ENCODE data around the gene CAV3. TPM values are rescaled to one million over a fixed set of nuclear protein-coding genes. Genes with fewer than 3 reads are reported as not detected.
A peak's percentile ranks its signal among the peaks of the same experiment; 100 is the strongest.

Gene CAV3
- total RNA-seq, 1 experiment from 2014 or later: not detected

GRCh38 chr3:8727605-8728512 lies 5.7 kb upstream of the CAV3 start:
- POLR2A ChIA-PET: no interaction called here
- CTCF ChIA-PET: no interaction called here
- intact Hi-C loops (cut with micrococcal nuclease; ENCODE audit: unreplicated experiment): no loop called here
- H3K9me3 ChIP-seq: no peaks in the 10 kb centered on the region
- H3K4me1 ChIP-seq: no peaks in the 10 kb centered on the region
- Mint-ChIP-seq H3K4me1 (ENCODE audit: low read depth, unreplicated experiment) (no peaks in the 10 kb centered on the region), H3K9me3 (ENCODE audit: unreplicated experiment) (no peaks in the 10 kb centered on the region), H3K36me3 (ENCODE audit: insufficient read depth, unreplicated experiment) (no peaks in the 10 kb centered on the region), H3K4me3 (ENCODE audit: unreplicated experiment) (no peak overlapping the region), H3K27ac (ENCODE audit: unreplicated experiment) (no peak overlapping the region), H3K27me3 (ENCODE audit: insufficient read depth, unreplicated experiment) (no peaks in the 10 kb centered on the region)
- BruUV-seq (replicated peaks): no TSS peak
- no peaks in the 10 kb centered on the region for H3K36me3 ChIP-seq (ENCODE audit: control insufficient read depth, insufficient read depth, low read length)
- no peak for TF ChIP-seq CTCF (IDR thresholded peaks at IDR 0.05; ENCODE audit: insufficient read depth in 1 of 2, low read depth in 1 of 2, low read length in 1 of 2, severe bottlenecking in 1 of 2, unreplicated experiment in 1 of 2)
- no peak overlapping the region for H3K4me3 ChIP-seq (ENCODE audit: low read depth, low read length)
- DNase-seq: peak in 1 of 2 experiments; percentile 5
- no peaks in the 10 kb centered on the region for H3K27me3 ChIP-seq (replicated peaks; ENCODE audit: control insufficient read depth, insufficient read depth, low read length)

GRCh38 chr3:8729479-8729878 lies 4.1 kb upstream of the CAV3 start:
- DNase-seq: no peak
- CTCF ChIA-PET: no interaction called here

GRCh38 chr3:8730656-8731055 lies 2.9 kb upstream of the CAV3 start:
- DNase-seq: peak in 1 of 2 experiments; percentile 2
- Mint-ChIP-seq H3K9me3 (ENCODE audit: unreplicated experiment) (no peaks in the 10 kb centered on the region), H3K36me3 (ENCODE audit: insufficient read depth, unreplicated experiment) (no peaks in the 10 kb centered on the region), H3K4me1 (ENCODE audit: low read depth, unreplicated experiment) (no peaks in the 10 kb centered on the region), H3K27me3 (ENCODE audit: insufficient read depth, unreplicated experiment) (no peaks in the 10 kb centered on the region), H3K4me3 (ENCODE audit: unreplicated experiment) (no peak overlapping the region), H3K27ac (ENCODE audit: unreplicated experiment) (no peak overlapping the region)
- Histone ChIP-seq H3K27me3 (replicated peaks; ENCODE audit: control insufficient read depth, insufficient read depth, low read length) (no peaks in the 10 kb centered on the region), H3K9me3 (no peaks in the 10 kb centered on the region), H3K4me1 (no peaks in the 10 kb centered on the region), H3K36me3 (ENCODE audit: control insufficient read depth, insufficient read depth, low read length) (no peaks in the 10 kb centered on the region), H3K4me3 (ENCODE audit: low read depth, low read length) (no peak overlapping the region)
- POLR2A ChIA-PET: no interaction called here
- CTCF ChIA-PET: interaction anchor here (0.6 kb wide), 1 partner anchor 110 kb away, joined by 4 read pairs; no protein-coding TSS in a partner anchor
- intact Hi-C loops (cut with micrococcal nuclease; ENCODE audit: unreplicated experiment): no loop called here
- no TSS peak for BruUV-seq (replicated peaks)
- TF ChIP-seq CTCF (IDR thresholded peaks at IDR 0.05; ENCODE audit: insufficient read depth in 1 of 2, low read depth in 1 of 2, low read length in 1 of 2, severe bottlenecking in 1 of 2, unreplicated experiment in 1 of 2): no peak

More at GRCh38 chr3:8729479-8729878, 4.1 kb upstream of the CAV3 start:
- Mint-ChIP-seq H3K27me3 (ENCODE audit: insufficient read depth, unreplicated experiment) (no peaks in the 10 kb centered on the region), H3K4me1 (ENCODE audit: low read depth, unreplicated experiment) (no peaks in the 10 kb centered on the region), H3K27ac (ENCODE audit: unreplicated experiment) (no peak overlapping the region), H3K4me3 (ENCODE audit: unreplicated experiment) (no peak overlapping the region), H3K9me3 (ENCODE audit: unreplicated experiment) (no peaks in the 10 kb centered on the region), H3K36me3 (ENCODE audit: insufficient read depth, unreplicated experiment) (no peaks in the 10 kb centered on the region)
- BruUV-seq (replicated peaks): no TSS peak
- H3K9me3 ChIP-seq: no peaks in the 10 kb centered on the region
- H3K4me3 ChIP-seq (ENCODE audit: low read depth, low read length): no peak overlapping the region
- no peaks in the 10 kb centered on the region for H3K4me1 ChIP-seq
- H3K27me3 ChIP-seq (replicated peaks; ENCODE audit: control insufficient read depth, insufficient read depth, low read length): no peaks in the 10 kb centered on the region
- intact Hi-C loops (cut with micrococcal nuclease; ENCODE audit: unreplicated experiment): no loop called here
- no peak for TF ChIP-seq CTCF (IDR thresholded peaks at IDR 0.05; ENCODE audit: insufficient read depth in 1 of 2, low read depth in 1 of 2, low read length in 1 of 2, severe bottlenecking in 1 of 2, unreplicated experiment in 1 of 2)
- H3K36me3 ChIP-seq (ENCODE audit: control insufficient read depth, insufficient read depth, low read length): no peaks in the 10 kb centered on the region
- POLR2A ChIA-PET: no interaction called here

Measured in Caco-2 (cell line).